IMR-90 (cell line): ENCODE results near the gene CELA2A. TPM values are rescaled to one million over a fixed set of nuclear protein-coding genes. Genes with fewer than 3 reads are reported as not detected.
"Not testable (repeated sequence)": the region's sequence is repeated elsewhere in the genome, so short reads cannot be mapped to it uniquely, and the experiment has no call there.

ENCODE experiments used
- ATAC-seq: fragments of 200-7000 bp; cut with Tn5 transposase; 2 replicates; pipeline ENCODE4 v1.9.1; 2020; ENCODE audit warnings: low read depth, mild to moderate bottlenecking, moderate library complexity
- BruUV-seq: library from RNA; stranded (reverse); fragments of 400-500 nt; replicated peaks from 2 replicates; lab custom pipeline; 2021; lab: Mats Ljungman, UMichigan
- CTCF ChIA-PET: fragments of 300-600 bp; formaldehyde crosslinking; extraction: SDS; loops from one replicate; lab custom pipeline; 2021; ENCODE audit warnings: antibody characterized with exemption; lab: Yijun Ruan, JAX
- POLR2A ChIA-PET: fragments of 300-600 bp; sonication (Branson Sonifier 250); formaldehyde crosslinking; loops from one replicate; lab custom pipeline; 2022; ENCODE audit warnings: antibody characterized with exemption; ENCODE audit not compliant: unreplicated experiment; lab: Charles Lee
- DNase-seq: peaks from one replicate; pipeline ENCODE4 v3.0.0; 2013
- H2AFZ ChIP-seq: replicated peaks from 2 replicates; pipeline ENCODE3; 2013; ENCODE audit warnings: low read length, mild to moderate bottlenecking; ENCODE audit not compliant: poor library complexity
- H2AK5ac ChIP-seq: 2 replicates; pipeline ENCODE4 v1.6.1; 2013; ENCODE audit warnings: low read depth, low read length, inconsistent platforms
- H2AK9ac ChIP-seq: replicated peaks from 2 replicates; pipeline ENCODE3; 2013; ENCODE audit warnings: mild to moderate bottlenecking, low read depth, low read length, moderate library complexity; ENCODE audit not compliant: poor library complexity
- H2BK120ac ChIP-seq: 2 replicates; pipeline ENCODE4 v1.6.1; 2013; ENCODE audit warnings: low read depth, low read length, inconsistent platforms
- H2BK15ac ChIP-seq: 3 replicates; pipeline ENCODE4 v1.6.1; 2013; ENCODE audit warnings: low read depth, low read length, inconsistent platforms
- H2BK20ac ChIP-seq: 2 replicates; pipeline ENCODE4 v1.6.1; 2013; ENCODE audit warnings: low read depth, mild to moderate bottlenecking, inconsistent platforms, low read length, moderate library complexity
- H2BK5ac ChIP-seq: 2 replicates; pipeline ENCODE4 v1.6.1; 2013; ENCODE audit warnings: mild to moderate bottlenecking, low read depth, low read length, inconsistent platforms; ENCODE audit not compliant: poor library complexity, severe bottlenecking
- H3K14ac ChIP-seq: replicated peaks from 2 replicates; pipeline ENCODE4 v1.6.1; 2013; ENCODE audit warnings: low read depth, low read length, inconsistent platforms
- H3K18ac ChIP-seq: 2 replicates; pipeline ENCODE4 v1.6.1; 2013; ENCODE audit warnings: low read depth, low read length, control low read depth
- H3K23ac ChIP-seq: 2 replicates; pipeline ENCODE4 v1.6.1; 2013; ENCODE audit warnings: low read depth, low read length, inconsistent platforms
- H3K27ac ChIP-seq: 2 replicates; pipeline ENCODE4 v1.5.1; 2013; ENCODE audit warnings: mild to moderate bottlenecking, control low read depth, low read length; ENCODE audit not compliant: insufficient read depth
- H3K27me3 ChIP-seq: 2 replicates; pipeline ENCODE4 v1.6.1; 2013; ENCODE audit warnings: low read length; ENCODE audit not compliant: control insufficient read depth, insufficient read depth
- H3K36me3 ChIP-seq: 2 replicates; pipeline ENCODE4 v1.6.1; 2013; ENCODE audit warnings: low read length, mixed read lengths; ENCODE audit not compliant: control insufficient read depth, insufficient read depth
- H3K4ac ChIP-seq: 2 replicates; pipeline ENCODE4 v1.6.1; 2013; ENCODE audit warnings: low read depth, low read length, inconsistent platforms
- H3K4me1 ChIP-seq: 2 replicates; pipeline ENCODE4 v1.6.1; 2013; ENCODE audit warnings: low read length, mixed read lengths; ENCODE audit not compliant: control insufficient read depth, insufficient read depth
- H3K4me2 ChIP-seq: 2 replicates; pipeline ENCODE4 v1.6.1; 2013; ENCODE audit warnings: low read depth, mild to moderate bottlenecking, control low read depth, low read length, moderate library complexity
- H3K4me3 ChIP-seq: 2 replicates; pipeline ENCODE4 v1.5.1; 2013; ENCODE audit warnings: low read depth, mild to moderate bottlenecking, control low read depth, low read length, moderate library complexity; ENCODE audit not compliant: insufficient read depth
- H3K56ac ChIP-seq: 2 replicates; pipeline ENCODE4 v1.6.1; 2013; ENCODE audit warnings: low read length, inconsistent platforms; ENCODE audit not compliant: insufficient read depth; ENCODE audit errors: extremely low read depth
- H3K79me1 ChIP-seq, 2 experiments: 2 replicates each; pipeline ENCODE4 v1.6.1; 2013; ENCODE audit warnings: low read length in 2 of 2, inconsistent platforms in 1 of 2, low read depth in 1 of 2
- H3K9ac ChIP-seq: 2 replicates; pipeline ENCODE4 v1.6.1; 2013; ENCODE audit warnings: low read depth, low read length, control low read depth
- H3K9me1 ChIP-seq: 2 replicates; pipeline ENCODE4 v1.6.1; 2013; ENCODE audit warnings: low read length, inconsistent platforms; ENCODE audit not compliant: insufficient read depth
- H3K9me3 ChIP-seq: 2 replicates; pipeline ENCODE4 v1.6.1; 2013; ENCODE audit warnings: low read length; ENCODE audit not compliant: control insufficient read depth, insufficient read depth
- H4K20me1 ChIP-seq: 2 replicates; pipeline ENCODE4 v1.6.1; 2013; ENCODE audit warnings: low read length, inconsistent platforms; ENCODE audit not compliant: insufficient read depth
- H4K5ac ChIP-seq: 2 replicates; pipeline ENCODE4 v1.6.1; 2013; ENCODE audit warnings: mild to moderate bottlenecking, low read depth, low read length, control low read depth
- H4K8ac ChIP-seq, 2 experiments: 2 replicates each; pipeline ENCODE4 v1.6.1; 2013; ENCODE audit warnings: low read depth in 2 of 2, low read length in 2 of 2, control low read depth in 1 of 2, inconsistent platforms in 1 of 2
- H4K91ac ChIP-seq: 2 replicates; pipeline ENCODE4 v1.6.1; 2013; ENCODE audit warnings: low read depth, low read length, inconsistent platforms; ENCODE audit not compliant: insufficient read depth
- BHLHE40 ChIP-seq: fragments of 150-350 bp; IDR thresholded peaks from 2 replicates; pipeline ENCODE4 v1.6.1; 2016; ENCODE audit warnings: mild to moderate bottlenecking, low read depth, low read length
- NFE2L2 ChIP-seq: fragments of 150-350 bp; IDR thresholded peaks from 2 replicates; pipeline ENCODE4 v1.6.1; 2016; ENCODE audit warnings: low read depth, mild to moderate bottlenecking, low read length
- POLR2A ChIP-seq: IDR thresholded peaks from 2 replicates; pipeline ENCODE4 v1.6.1; 2012; ENCODE audit warnings: mild to moderate bottlenecking, low read depth, low read length
- WGBS, 2 experiments: methylation state at CpG; one replicate each; pipeline versions ENCODE4 v1.1.5 to v1.1.7; 2013; ENCODE audit warnings: missing lambda C conversion rate in 2 of 2; ENCODE audit not compliant: insufficient read length in 1 of 2; ENCODE audit errors: extremely low coverage in 2 of 2; 5-methylcytosine and 5-hydroxymethylcytosine counted together
- dilution Hi-C: fragments of 300-500 bp; cut with HindIII; formaldehyde crosslinking; loops from one replicate; pipeline ENCODE4 v1.14.3; 2018; ENCODE audit warnings: low sequenced_read_pairs; ENCODE audit not compliant: unreplicated experiment
- in situ Hi-C: fragments of 300-500 bp; cut with MboI; formaldehyde crosslinking; loops from 3 replicates; pipeline ENCODE4 v1.14.3; 2019; ENCODE audit warnings: low sequenced_read_pairs, inconsistent platforms, mixed read lengths
- intact Hi-C: fragments of 100-400 bp; cut with micrococcal nuclease; formaldehyde crosslinking; loops from 2 replicates; pipeline ENCODE4 v1.10.0; 2022
- polyA plus RNA-seq, 3 experiments: library from polyadenylated mRNA; depleted of rRNA; stranded (reverse); fragments of >200 nt; gene quantifications; 2 replicates each; pipeline ENCODE4 v1.2.3, GENCODE V29; 2012; ENCODE audit warnings: low replicate concordance in 1 of 3
- total RNA-seq: library from RNA; depleted of rRNA; stranded (reverse); fragments of >200 nt; gene quantifications from 2 replicates; pipeline ENCODE4 v1.2.3, GENCODE V29; 2012

Gene CELA2A
- total and polyA plus RNA-seq, 2 of the 4 experiments (the other 2 are of a cell fraction) = not detected

- Histone ChIP-seq H3K18ac (no peak overlapping the region), H4K8ac (no peak overlapping the region), H2AFZ (no peak overlapping the region), H3K36me3 (no peaks in the 10 kb centered on the region), H3K79me1 (no peaks in the 10 kb centered on the region), H4K20me1 (no peaks in the 10 kb centered on the region), H4K5ac (no peak overlapping the region), H2AK5ac (no peak overlapping the region), H3K4me1 (no peaks in the 10 kb centered on the region; the same call in 1 of the 2 replicates), H3K27me3 (no peaks in the 10 kb centered on the region), H2BK120ac (no peak overlapping the region), H3K4me3 (no peak overlapping the region), H4K91ac (no peak overlapping the region), H3K4ac (no peak overlapping the region), H2AK9ac (no peak overlapping the region), H3K14ac (no peak overlapping the region), H2BK15ac (no peak overlapping the region), H3K9me3 (no peaks in the 10 kb centered on the region), H3K4me2 (no peak overlapping the region), H3K56ac (no peak overlapping the region; the same call in 1 of the 2 replicates), H3K27ac (no peak overlapping the region), H2BK5ac (no peak overlapping the region), H2BK20ac (no peak overlapping the region), H3K9me1 (no peaks in the 10 kb centered on the region), H3K23ac (no peak overlapping the region), H3K9ac (no peak overlapping the region)
- POLR2A ChIA-PET = no interaction called here
- in situ Hi-C loops (no loop called here), intact Hi-C loops (no loop called here), dilution Hi-C loops (no loop called here)
- no peak for ATAC-seq
- 100% methylated on average over 1 of the region's 9 CpGs; no CpG with 5 or more reads in 1 of the 2 experiments for WGBS, 2 experiments
- CTCF ChIA-PET = interaction anchor here (1.0 kb wide), 1 partner anchor 28 kb away, joined by 3 read pairs; no protein-coding TSS in a partner anchor
- no TSS peak for BruUV-seq
- no peak for DNase-seq
- TF ChIP-seq POLR2A = no peak
- no peak for TF ChIP-seq NFE2L2
- no peak for TF ChIP-seq BHLHE40
Measured at GRCh38 chr1:15460708-15461095, 4.2 kb downstream of the CELA2A start.

- 63% methylated on average over 3 of the region's 15 CpGs; no CpG with 5 or more reads in 1 of the 2 experiments for WGBS, 2 experiments
- H2AFZ ChIP-seq, H3K23ac ChIP-seq, H2BK120ac ChIP-seq, dilution Hi-C loops, BruUV-seq, DNase-seq, H3K4me1 ChIP-seq, in situ Hi-C loops, H3K4me2 ChIP-seq, H3K79me1 ChIP-seq, POLR2A ChIA-PET, intact Hi-C loops, H3K14ac ChIP-seq, H4K91ac ChIP-seq, H4K20me1 ChIP-seq, CTCF ChIA-PET, H3K9me1 ChIP-seq, H3K27ac ChIP-seq, H4K5ac ChIP-seq, H4K8ac ChIP-seq, H3K9ac ChIP-seq, H3K18ac ChIP-seq, ATAC-seq, H2AK5ac ChIP-seq, H3K9me3 ChIP-seq, H3K56ac ChIP-seq, H2BK15ac ChIP-seq, H3K27me3 ChIP-seq, H3K4ac ChIP-seq, H2BK20ac ChIP-seq, H2BK5ac ChIP-seq, H3K36me3 ChIP-seq, H3K4me3 ChIP-seq, H2AK9ac ChIP-seq: not testable (repeated sequence)
Measured at GRCh38 chr1:15463064-15463800, 6.7 kb downstream of the CELA2A start.
